GM12875 (cell line): Measurements from ENCODE around the gene CCDC74B.
"Not testable (repeated sequence)": the region's sequence is repeated elsewhere in the genome, so short reads cannot be mapped to it uniquely, and the experiment has no call there.

Experiments
- H3K4me3 ChIP-seq: one replicate; pipeline ENCODE4 v1.5.1; 2011; ENCODE audit warnings: low read depth, low read length, control low read depth
- CTCF ChIP-seq: IDR thresholded peaks from 2 replicates; pipeline ENCODE4 v1.5.1; 2011; ENCODE audit warnings: low read depth, mild to moderate bottlenecking, control low read depth, inconsistent platforms, low read length, moderate library complexity, borderline replicate concordance; ENCODE audit not compliant: insufficient read depth

Gene CCDC74B

GRCh38 chr2:130135692-130136541 is 9.0 kb downstream of the CCDC74B start:
- TF ChIP-seq CTCF: no peak
- no peak overlapping the region for H3K4me3 ChIP-seq

GRCh38 chr2:130129120-130129829 is 15.6 kb downstream of the CCDC74B start, which contains the start of gene POTEF:
Gene POTEF (minus strand): TSS chr2:130129222. CDS start chr2:130120515, 8,707 bp downstream.
- not testable (repeated sequence) for H3K4me3 ChIP-seq

- H3K4me3 ChIP-seq: not testable (repeated sequence)
Measured at GRCh38 chr2:130128464-130128863, 16.4 kb downstream of the CCDC74B start.

- not testable (repeated sequence) for H3K4me3 ChIP-seq
Measured at GRCh38 chr2:130127726-130128125, 17.2 kb downstream of the CCDC74B start.

- not testable (repeated sequence) for H3K4me3 ChIP-seq
Measured at GRCh38 chr2:130120924-130121323, 24.0 kb downstream of the CCDC74B start.

GRCh38 chr2:130102597-130103363 is 42.1 kb downstream of the CCDC74B start:
- H3K4me3 ChIP-seq: not testable (repeated sequence)
